GM12891 (cell line): ENCODE data around the gene LPXN.
"Not testable (repeated sequence)": the region's sequence is repeated elsewhere in the genome, so short reads cannot be mapped to it uniquely, and the experiment has no call there.

Experiments
- DNase-seq: peaks from one replicate; pipeline ENCODE4 v3.0.0; 2011; ENCODE audit warnings: low spot score; ENCODE audit not compliant: insufficient read length
- FAIRE-seq: peaks from 2 replicates; lab custom pipeline; 2011; peaks lifted over from hg19 to GRCh38; lab: Jason Lieb, UNC
- PAX5 ChIP-seq: IDR thresholded peaks from 2 replicates; pipeline ENCODE4 v1.6.1; 2011; ENCODE audit warnings: low read length, moderate library complexity, mild to moderate bottlenecking; ENCODE audit not compliant: insufficient read depth, severe bottlenecking
- POLR2A ChIP-seq: IDR thresholded peaks from 2 replicates; pipeline ENCODE4 v1.6.1; 2011; ENCODE audit warnings: low read depth, low read length, control low read depth
- POLR2AphosphoS5 ChIP-seq: IDR thresholded peaks from 2 replicates; pipeline ENCODE4 v1.6.1; 2011; ENCODE audit warnings: low read depth, low read length, control low read depth
- POU2F2 ChIP-seq: IDR thresholded peaks from 2 replicates; pipeline ENCODE4 v1.6.1; 2011; ENCODE audit warnings: low read depth, mild to moderate bottlenecking, control low read depth, low read length, moderate library complexity
- SPI1 ChIP-seq: IDR thresholded peaks from 2 replicates; pipeline ENCODE4 v1.6.1; 2011; ENCODE audit warnings: low read depth, low read length, control low read depth
- TAF1 ChIP-seq: IDR thresholded peaks from 2 replicates; pipeline ENCODE4 v1.6.1; 2011; ENCODE audit warnings: low read depth, low read length, control low read depth

LPXN gene

GRCh38 chr11:58579192-58580129, 3.8 kb upstream of the LPXN start:
- peak; percentile 29 for DNase-seq
- FAIRE-seq: peak; percentile 99
- TF ChIP-seq POLR2A: peak; percentile 96
- peak; percentile 97 for TF ChIP-seq POLR2AphosphoS5
- no peak for TF ChIP-seq PAX5
- TF ChIP-seq POU2F2: 0 out of 2 replicates have a peak, but pooled peaks have one; percentile 50
- peak; percentile 91 for TF ChIP-seq TAF1
- no peak for TF ChIP-seq SPI1

- FAIRE-seq: no peak
- DNase-seq: peak; percentile 57
- TF ChIP-seq POLR2A: no peak
- no peak for TF ChIP-seq POU2F2
- TF ChIP-seq SPI1: peak; percentile 21; the same call in 1 of the 2 replicates
- TF ChIP-seq PAX5: no peak
- peak; percentile 68 for TF ChIP-seq TAF1
Observed at GRCh38 chr11:58578635-58579191, 3.1 kb upstream of the LPXN start, which contains the start of gene ZFP91. Gene ZFP91 (plus strand): TSS chr11:58579063. CDS start chr11:58579282, 219 bp downstream.

DNA sequence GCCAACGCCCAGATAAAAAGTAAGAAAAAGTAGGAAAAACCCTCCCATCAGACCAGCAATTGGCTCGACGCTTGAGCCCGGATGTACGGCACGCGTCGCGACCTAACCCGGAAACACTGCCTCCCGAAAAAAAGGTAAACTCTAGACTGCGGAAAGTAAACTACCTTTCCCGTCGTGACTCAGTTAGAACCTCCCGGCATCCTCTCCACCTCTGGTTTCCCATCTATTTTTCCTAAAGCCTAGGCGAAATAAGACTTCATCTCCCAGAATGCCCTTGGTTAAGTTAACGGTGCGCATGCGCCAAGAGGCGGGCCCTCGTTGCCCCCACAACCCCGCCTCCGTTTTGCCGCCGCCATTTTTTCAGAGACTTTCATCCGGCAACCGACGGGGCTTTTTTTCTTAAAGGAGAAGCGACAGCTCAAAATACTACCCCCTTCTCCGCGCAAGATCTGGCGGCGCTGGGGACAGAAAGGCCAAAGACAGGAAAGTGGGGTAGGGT, 2.5 kb upstream of the LPXN start:
- FAIRE-seq (peak; percentile 96), DNase-seq (no peak)
- TF ChIP-seq POLR2A (no peak), POU2F2 (0 out of 2 replicates have a peak, but pooled peaks have one; percentile 28)

DNA sequence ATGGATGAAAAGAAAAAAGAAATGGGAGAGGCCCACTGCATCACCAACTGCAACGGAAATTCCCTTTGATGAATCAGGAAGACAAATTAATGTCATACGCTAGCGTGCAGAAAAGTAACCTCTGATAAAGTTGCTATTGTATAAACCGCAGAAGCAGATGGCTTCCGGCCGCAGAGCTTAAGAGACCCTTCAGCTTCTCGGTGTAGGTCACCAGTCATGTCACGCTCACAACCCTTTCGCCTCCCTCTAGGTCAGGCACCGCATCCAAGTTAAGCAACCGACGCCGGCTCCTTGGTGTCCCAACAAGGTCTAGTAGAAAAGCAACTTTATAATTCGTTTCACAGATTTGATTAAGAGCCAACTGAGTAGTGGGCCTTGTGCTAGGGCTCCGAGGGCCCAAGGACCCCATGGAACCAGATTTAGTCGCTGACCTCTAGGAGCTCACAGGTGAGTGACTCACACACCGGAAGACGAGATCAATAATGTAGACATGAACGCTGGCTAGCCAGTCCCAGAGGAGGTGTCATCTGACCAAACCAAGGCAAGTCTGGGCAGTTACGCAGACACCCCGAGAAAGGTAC, 2.0 kb upstream of the LPXN start:
- peak; percentile 96 for TF ChIP-seq POLR2A
- TF ChIP-seq PAX5: peak; percentile 82
- peak; percentile 94 for TF ChIP-seq POLR2AphosphoS5
- peak; percentile 76 for TF ChIP-seq POU2F2
- peak; percentile 91 for TF ChIP-seq TAF1
- TF ChIP-seq SPI1: peak; percentile 44; the same call in 1 of the 2 replicates
- FAIRE-seq (no peak), DNase-seq (no peak)

DNA sequence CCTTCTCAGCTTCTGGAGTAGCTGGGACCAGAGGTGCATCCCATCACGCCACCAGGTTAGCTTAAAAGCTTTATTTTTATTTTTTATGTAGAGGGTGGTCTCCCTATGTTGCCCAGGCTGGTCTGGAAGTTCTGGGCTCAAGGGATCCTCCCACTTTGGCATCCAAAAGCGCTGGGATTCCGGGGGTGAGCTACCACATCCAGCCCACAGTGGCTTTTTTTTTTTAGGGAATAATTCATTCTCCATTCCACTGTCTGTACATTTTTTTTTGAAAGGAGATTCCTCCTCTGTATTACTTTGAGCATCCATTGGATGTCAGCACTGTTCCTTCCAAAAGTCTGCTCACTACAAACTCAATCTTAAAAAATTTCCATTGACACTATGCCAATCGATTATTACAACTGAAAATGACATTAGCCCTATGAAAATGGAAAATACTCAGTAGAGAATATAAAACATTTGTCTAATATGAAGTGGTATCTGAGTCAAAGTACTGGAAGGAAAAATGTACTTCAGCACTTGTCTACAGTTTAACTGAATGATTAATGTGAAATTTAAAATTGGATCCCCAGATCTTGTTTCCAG, 1.3 kb upstream of the LPXN start:
- DNase-seq (no peak), FAIRE-seq (peak; percentile 20)
- TF ChIP-seq TAF1: no peak
- no peak for TF ChIP-seq PAX5
- TF ChIP-seq POLR2A: 0 out of 2 replicates have a peak, but pooled peaks have one; percentile 18
- TF ChIP-seq POLR2AphosphoS5: no peak
- TF ChIP-seq SPI1: no peak
- TF ChIP-seq POU2F2: no peak

DNA sequence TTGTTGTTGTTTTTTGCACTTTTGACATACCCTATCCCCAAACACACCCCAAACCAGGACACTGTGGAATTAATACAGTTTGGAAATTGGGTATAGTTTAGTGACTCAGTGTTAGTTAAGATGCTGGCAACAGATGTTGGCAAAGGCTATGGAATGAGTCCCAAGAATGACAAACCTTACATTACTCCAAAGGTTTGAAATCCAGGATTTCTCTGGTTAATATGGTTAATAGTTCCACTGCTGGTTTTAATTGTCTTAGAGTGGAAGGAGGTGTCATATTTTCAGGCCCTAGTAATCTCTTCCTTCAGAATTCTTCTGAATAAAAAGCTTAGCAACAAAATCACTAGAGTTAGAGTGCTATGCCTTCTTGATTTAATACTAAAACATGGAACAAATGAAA, 775 bp downstream of the LPXN start:
- TF ChIP-seq TAF1: no peak
- FAIRE-seq: peak; percentile 16
- no peak for DNase-seq

DNA sequence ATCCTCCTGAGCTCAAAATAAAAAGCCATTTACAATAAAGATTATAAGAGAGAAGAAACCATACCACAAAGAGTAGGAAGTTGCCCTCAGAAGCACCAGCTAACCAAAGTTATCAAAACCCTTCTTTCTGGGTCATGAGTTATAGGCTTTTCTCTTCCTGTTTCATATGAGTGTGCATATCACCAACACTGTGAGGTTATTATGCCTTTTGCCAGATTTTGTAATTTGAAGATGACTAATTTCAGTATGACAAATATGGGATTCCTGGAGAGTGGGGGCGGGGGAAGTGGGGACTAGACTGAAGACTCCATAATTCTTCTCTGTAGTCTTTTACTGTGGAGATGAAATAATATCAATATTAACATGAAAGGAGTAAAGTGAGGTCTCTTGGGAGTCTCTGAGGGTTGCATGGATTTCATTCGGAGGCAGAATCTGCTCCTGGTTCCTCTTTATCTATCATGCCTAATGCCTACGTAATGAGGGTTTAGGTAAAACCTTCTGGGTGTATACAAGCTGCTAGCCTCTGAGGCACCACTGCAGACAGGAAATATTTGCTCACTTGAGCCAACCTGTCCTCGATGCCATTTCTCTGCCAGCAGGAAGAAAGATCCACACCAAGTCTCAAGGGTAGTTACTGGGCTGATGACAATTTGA, 2.1 kb downstream of the LPXN start:
- FAIRE-seq: peak; percentile 93

DNA sequence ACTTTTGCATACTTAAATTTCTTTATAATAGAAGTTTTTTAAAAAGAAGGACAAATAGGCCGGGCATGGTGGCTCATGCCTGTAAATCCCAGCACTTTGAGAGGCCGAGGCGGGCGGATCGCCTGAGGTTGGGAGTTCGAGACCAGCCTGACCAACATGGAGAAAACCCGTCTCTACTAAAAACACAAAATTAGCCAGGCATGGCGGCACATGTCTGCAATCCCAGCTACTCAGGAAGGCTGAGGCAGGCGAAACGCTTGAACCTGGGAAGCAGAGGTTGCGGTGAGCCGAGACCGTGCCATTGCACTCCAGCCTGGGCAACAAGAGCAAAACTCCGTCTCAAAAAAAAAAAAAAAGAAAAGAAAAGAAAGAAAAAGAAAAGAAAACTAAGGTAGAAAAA, 2.8 kb downstream of the LPXN start:
- not testable (repeated sequence) for DNase-seq, FAIRE-seq

More for the DNA sequence above, 2.1 kb downstream of the LPXN start:
- TF ChIP-seq PAX5: no peak
- peak; percentile 72 for TF ChIP-seq TAF1
- peak; percentile 78; the same call in 1 of the 2 replicates for TF ChIP-seq POLR2A
- TF ChIP-seq SPI1: peak; percentile 69
- TF ChIP-seq POLR2AphosphoS5: peak; percentile 58; the same call in 1 of the 2 replicates
- peak; percentile 49; the same call in 1 of the 2 replicates for TF ChIP-seq POU2F2
- no peak for DNase-seq
